H9 (cell line): Measurements from ENCODE around the gene LRRC74B. TPM values are rescaled to one million over a fixed set of nuclear protein-coding genes. Genes with fewer than 3 reads are reported as not detected.

Source experiments
- DNase-seq: peaks from one replicate; pipeline ENCODE4 v3.0.0-alpha.2; 2017
- H2AFZ ChIP-seq: one replicate; pipeline ENCODE4 v1.6.1; 2013; ENCODE audit warnings: mild to moderate bottlenecking, low read length, control low read depth, moderate library complexity
- H2AK5ac ChIP-seq: 2 replicates; pipeline ENCODE4 v1.6.1; 2013; ENCODE audit warnings: low read length, control low read depth, mixed read lengths; ENCODE audit not compliant: insufficient read length
- H2BK120ac ChIP-seq: one replicate; pipeline ENCODE4 v1.6.1; 2013; ENCODE audit warnings: low read depth, mild to moderate bottlenecking, low read length, control low read depth, inconsistent platforms; ENCODE audit not compliant: poor library complexity, severe bottlenecking
- H2BK12ac ChIP-seq: 2 replicates; pipeline ENCODE4 v1.6.1; 2013; ENCODE audit warnings: low read length, control low read depth, mixed read lengths, low read depth; ENCODE audit not compliant: insufficient read length
- H2BK15ac ChIP-seq: 2 replicates; pipeline ENCODE4 v1.6.1; 2013; ENCODE audit warnings: low read depth, low read length, control low read depth
- H2BK20ac ChIP-seq: one replicate; pipeline ENCODE4 v1.6.1; 2013; ENCODE audit warnings: low read depth, mild to moderate bottlenecking, low read length, control low read depth, inconsistent platforms; ENCODE audit not compliant: poor library complexity, severe bottlenecking
- H2BK5ac ChIP-seq: 2 replicates; pipeline ENCODE4 v1.6.1; 2013; ENCODE audit warnings: low read length, control low read depth, mixed read lengths; ENCODE audit not compliant: insufficient read length
- H3K14ac ChIP-seq: 2 replicates; pipeline ENCODE4 v1.6.1; 2013; ENCODE audit warnings: low read length, control low read depth; ENCODE audit not compliant: insufficient read depth
- H3K18ac ChIP-seq: 2 replicates; pipeline ENCODE4 v1.6.1; 2013; ENCODE audit warnings: low read depth, mild to moderate bottlenecking, mixed read lengths, low read length, control low read depth; ENCODE audit not compliant: insufficient read length
- H3K23ac ChIP-seq: 2 replicates; pipeline ENCODE4 v1.6.1; 2013; ENCODE audit warnings: low read length, control low read depth, mixed read lengths, low read depth; ENCODE audit not compliant: insufficient read length
- H3K23me2 ChIP-seq: 2 replicates; pipeline ENCODE4 v1.6.1; 2013; ENCODE audit warnings: low read depth, mild to moderate bottlenecking, mixed read lengths, low read length, control low read depth; ENCODE audit not compliant: insufficient read length, poor library complexity, severe bottlenecking
- H3K27ac ChIP-seq: 2 replicates; pipeline ENCODE4 v1.5.1; 2013; ENCODE audit warnings: low read length, control low read depth, mixed read lengths, low read depth; ENCODE audit not compliant: insufficient read length
- H3K27me3 ChIP-seq: 2 replicates; pipeline ENCODE4 v1.6.1; 2013; ENCODE audit warnings: low read length, control low read depth, inconsistent platforms; ENCODE audit not compliant: insufficient read depth
- H3K4ac ChIP-seq: 2 replicates; pipeline ENCODE4 v1.6.1; 2013; ENCODE audit warnings: low read depth, mild to moderate bottlenecking, control low read depth, inconsistent platforms, low read length, moderate library complexity
- H3K4me1 ChIP-seq: 2 replicates; pipeline ENCODE4 v1.6.1; 2013; ENCODE audit warnings: low read length, control low read depth, inconsistent platforms; ENCODE audit not compliant: insufficient read depth
- H3K4me2 ChIP-seq: 2 replicates; pipeline ENCODE4 v1.6.1; 2013; ENCODE audit warnings: low read length, control low read depth, mixed read lengths; ENCODE audit not compliant: insufficient read length, insufficient read depth
- H3K56ac ChIP-seq: 2 replicates; pipeline ENCODE4 v1.6.1; 2013; ENCODE audit warnings: low read depth, mild to moderate bottlenecking, mixed read lengths, low read length, control low read depth; ENCODE audit not compliant: insufficient read length
- H3K79me1 ChIP-seq: 2 replicates; pipeline ENCODE4 v1.6.1; 2013; ENCODE audit warnings: low read depth, mild to moderate bottlenecking, moderate library complexity, low read length, control low read depth, inconsistent platforms; ENCODE audit not compliant: insufficient read depth, poor library complexity, severe bottlenecking
- H3K79me2 ChIP-seq: 2 replicates; pipeline ENCODE4 v1.6.1; 2013; ENCODE audit warnings: low read length, control low read depth, inconsistent platforms; ENCODE audit not compliant: insufficient read depth
- H3K9ac ChIP-seq: 2 replicates; pipeline ENCODE4 v1.6.1; 2013; ENCODE audit warnings: low read length, control low read depth, mixed read lengths; ENCODE audit not compliant: insufficient read length; ENCODE audit errors: extremely low read depth
- H3K9me3 ChIP-seq: one replicate; pipeline ENCODE4 v1.6.1; 2013; ENCODE audit warnings: low read depth, low read length, inconsistent platforms; ENCODE audit not compliant: control insufficient read depth
- H3T11ph ChIP-seq: one replicate; pipeline ENCODE4 v1.6.1; 2013; ENCODE audit warnings: mild to moderate bottlenecking, low read length, control low read depth, inconsistent platforms
- H4K20me1 ChIP-seq: one replicate; pipeline ENCODE4 v1.6.1; 2013; ENCODE audit not compliant: control insufficient read depth, insufficient read length, insufficient read depth
- H4K5ac ChIP-seq: 2 replicates; pipeline ENCODE4 v1.6.1; 2013; ENCODE audit warnings: low read depth, mild to moderate bottlenecking, mixed read lengths, low read length, control low read depth; ENCODE audit not compliant: insufficient read length
- H4K8ac ChIP-seq: replicated peaks from 2 replicates; pipeline ENCODE4 v1.6.1; 2013; ENCODE audit warnings: low read length, control low read depth, mixed read lengths, low read depth; ENCODE audit not compliant: insufficient read length
- H4K91ac ChIP-seq: 2 replicates; pipeline ENCODE4 v1.6.1; 2013; ENCODE audit warnings: low read depth, mild to moderate bottlenecking, moderate library complexity, mixed read lengths, low read length, control low read depth; ENCODE audit not compliant: insufficient read length
- H3K27ac Mint-ChIP-seq, 3 experiments: 2 replicates in 2 of 3; 3 replicates in 1 of 3; pipeline ENCODE4 v1.8.0; 2020 to 2021; ENCODE audit warnings: mixed read lengths in 3 of 3, mild to moderate bottlenecking in 1 of 3, moderate library complexity in 1 of 3
- H3K27me3 Mint-ChIP-seq: 2 replicates; pipeline ENCODE4 v1.8.0; 2021; ENCODE audit warnings: low read depth, mild to moderate bottlenecking, moderate library complexity, mixed read lengths
- H3K36me3 Mint-ChIP-seq, 3 experiments: 2 replicates in 2 of 3; 3 replicates in 1 of 3; pipeline ENCODE4 v1.8.0; 2020 to 2021; ENCODE audit warnings: low read depth in 3 of 3, mixed read lengths in 3 of 3; ENCODE audit not compliant: insufficient read depth in 1 of 3
- H3K4me1 Mint-ChIP-seq, 2 experiments: 2 replicates each; pipeline ENCODE4 v1.8.0; 2020; ENCODE audit warnings: mixed read lengths in 2 of 2
- H3K4me3 Mint-ChIP-seq, 2 experiments: 2 replicates in 1 of 2; 3 replicates in 1 of 2; pipeline ENCODE4 v1.8.0; 2020 to 2021; ENCODE audit warnings: mild to moderate bottlenecking in 2 of 2, mixed read lengths in 2 of 2, moderate library complexity in 1 of 2
- H3K9me3 Mint-ChIP-seq, 2 experiments: 2 replicates in 1 of 2; 3 replicates in 1 of 2; pipeline ENCODE4 v1.8.0; 2020; ENCODE audit warnings: mild to moderate bottlenecking in 2 of 2, mixed read lengths in 2 of 2, moderate library complexity in 1 of 2
- WGBS: extraction: QIAGEN DNeasy Blood & Tissue Kit; methylation state at CpG from one replicate; pipeline ENCODE4 v1.1.7; 2013; ENCODE audit warnings: missing lambda C conversion rate, low lambda C conversion rate, mixed read lengths; ENCODE audit not compliant: insufficient read length; ENCODE audit errors: extremely low coverage; 5-methylcytosine and 5-hydroxymethylcytosine counted together
- total RNA-seq: library from RNA; stranded (reverse); gene quantifications from 2 replicates; pipeline ENCODE4 v1.2.1, GENCODE V29; 2021
- TF ChIP-seq, protein P1 (sequence below): fragments of 200-600 bp; sonication (generic); conservative IDR thresholded peaks from 3 replicates; pipeline ENCODE4 v1.8.0; 2021; ENCODE audit warnings: antibody characterized with exemption, mild to moderate bottlenecking

LRRC74B gene
- total RNA-seq, 1 experiment from 2014 or later: not detected

DNA sequence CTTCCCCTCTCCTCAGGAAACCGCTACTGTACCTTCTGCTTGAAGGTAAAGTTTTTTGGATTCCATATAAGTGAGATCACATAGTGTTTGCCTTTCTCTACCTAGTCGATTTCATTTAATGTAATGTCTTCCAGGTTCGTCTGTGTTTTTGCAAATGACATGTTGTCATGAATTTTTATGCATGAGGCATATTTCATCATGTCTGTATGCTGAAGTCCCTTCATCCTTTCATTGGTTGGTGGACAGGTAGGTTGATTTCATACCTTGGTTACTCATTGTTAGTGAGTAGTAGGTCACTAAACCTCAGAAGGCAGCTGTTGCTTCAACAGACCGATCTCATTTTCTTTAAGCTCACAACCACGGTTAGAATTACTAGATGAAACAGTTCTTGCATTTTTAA, 60.3 kb downstream of the LRRC74B start:
- H3K79me2 ChIP-seq: no peaks in the 10 kb centered on the region
- no peak overlapping the region for H3K14ac ChIP-seq
- H3K4me1 ChIP-seq: no peaks in the 10 kb centered on the region; the same call in 1 of the 2 replicates
- WGBS: no CpG with 5 or more reads among the region's 5 CpGs
- TF ChIP-seq, protein P1, sequence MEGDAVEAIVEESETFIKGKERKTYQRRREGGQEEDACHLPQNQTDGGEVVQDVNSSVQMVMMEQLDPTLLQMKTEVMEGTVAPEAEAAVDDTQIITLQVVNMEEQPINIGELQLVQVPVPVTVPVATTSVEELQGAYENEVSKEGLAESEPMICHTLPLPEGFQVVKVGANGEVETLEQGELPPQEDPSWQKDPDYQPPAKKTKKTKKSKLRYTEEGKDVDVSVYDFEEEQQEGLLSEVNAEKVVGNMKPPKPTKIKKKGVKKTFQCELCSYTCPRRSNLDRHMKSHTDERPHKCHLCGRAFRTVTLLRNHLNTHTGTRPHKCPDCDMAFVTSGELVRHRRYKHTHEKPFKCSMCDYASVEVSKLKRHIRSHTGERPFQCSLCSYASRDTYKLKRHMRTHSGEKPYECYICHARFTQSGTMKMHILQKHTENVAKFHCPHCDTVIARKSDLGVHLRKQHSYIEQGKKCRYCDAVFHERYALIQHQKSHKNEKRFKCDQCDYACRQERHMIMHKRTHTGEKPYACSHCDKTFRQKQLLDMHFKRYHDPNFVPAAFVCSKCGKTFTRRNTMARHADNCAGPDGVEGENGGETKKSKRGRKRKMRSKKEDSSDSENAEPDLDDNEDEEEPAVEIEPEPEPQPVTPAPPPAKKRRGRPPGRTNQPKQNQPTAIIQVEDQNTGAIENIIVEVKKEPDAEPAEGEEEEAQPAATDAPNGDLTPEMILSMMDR: no peak
- H3K56ac ChIP-seq: no peak overlapping the region
- H2BK5ac ChIP-seq: no peak overlapping the region
- H4K20me1 ChIP-seq: no peaks in the 10 kb centered on the region
- no peaks in the 10 kb centered on the region for H3K36me3 Mint-ChIP-seq
- H2BK15ac ChIP-seq: no peak overlapping the region
- H3K4me2 ChIP-seq: no peak overlapping the region
- peaks cover 27% of the 10 kb centered on the region for H3K27me3 Mint-ChIP-seq
- H3K4me3 Mint-ChIP-seq: no peak overlapping the region
- H3K18ac ChIP-seq: no peak overlapping the region
- H3K9me3 ChIP-seq: no peaks in the 10 kb centered on the region
- no peak overlapping the region for H2BK12ac ChIP-seq
- H4K8ac ChIP-seq: no peak overlapping the region
- H2AK5ac ChIP-seq: no peak overlapping the region
- no peak overlapping the region for H3K23ac ChIP-seq
- H3K27me3 ChIP-seq: no peaks in the 10 kb centered on the region
- no peak overlapping the region for H3T11ph ChIP-seq
- H3K27ac ChIP-seq: no peak overlapping the region
- no peaks in the 10 kb centered on the region for H3K23me2 ChIP-seq
- H2AFZ ChIP-seq: no peak overlapping the region
- H2BK120ac ChIP-seq: no peak overlapping the region
- no peak overlapping the region for H3K4ac ChIP-seq
- peaks cover 10% of the 10 kb centered on the region in 2 experiments for H3K4me1 Mint-ChIP-seq
- H3K27ac Mint-ChIP-seq: no peak overlapping the region
- H3K79me1 ChIP-seq: no peaks in the 10 kb centered on the region
- no peak for DNase-seq
- H4K91ac ChIP-seq: no peak overlapping the region
- H3K9ac ChIP-seq: no peak overlapping the region
- H3K9me3 Mint-ChIP-seq: no peaks in the 10 kb centered on the region
- H4K5ac ChIP-seq: no peak overlapping the region
- H2BK20ac ChIP-seq: no peak overlapping the region
